Activated CD8-positive, alpha-beta memory T cell treated with anti-CD3 and anti-CD28 coated beads, Interleukin-2, amount 50 U/mL, for 48 hours (primary cell): Measurements from ENCODE around the gene ALG14.
"Not testable (repeated sequence)": the region's sequence is repeated elsewhere in the genome, so short reads cannot be mapped to it uniquely, and the experiment has no call there.

Experiments used
- DNase-seq: peaks from one replicate; pipeline ENCODE4 v3.0.0-alpha.2; 2020

ALG14 gene

GRCh38 chr1:95086949-95087533, 14.3 kb upstream of the ALG14 start:
- no peak for DNase-seq

- DNase-seq, result no peak
These were observed 12.6 kb upstream of the ALG14 start for GRCh38 chr1:95085376-95085775.

- DNase-seq, result no peak
These were observed 11.8 kb upstream of the ALG14 start for GRCh38 chr1:95084317-95085176.

- no peak for DNase-seq
These were observed 8.1 kb upstream of the ALG14 start for GRCh38 chr1:95080879-95081278.

GRCh38 chr1:95080446-95080845, 7.7 kb upstream of the ALG14 start:
- no peak for DNase-seq

GRCh38 chr1:95076034-95076433, 3.3 kb upstream of the ALG14 start:
- no peak for DNase-seq

GRCh38 chr1:95073446-95073845, 695 bp upstream of the ALG14 start:
- DNase-seq, result no peak

GRCh38 chr1:95072117-95072516, 634 bp downstream of the ALG14 start:
- DNase-seq, result no peak

- no peak for DNase-seq
These were observed 1.2 kb downstream of the ALG14 start for GRCh38 chr1:95071539-95071938.

- no peak for DNase-seq
These were observed 3.0 kb downstream of the ALG14 start for GRCh38 chr1:95069710-95070093.

- no peak for DNase-seq
These were observed 3.6 kb downstream of the ALG14 start for GRCh38 chr1:95068956-95069709.

GRCh38 chr1:95067568-95067967, 5.2 kb downstream of the ALG14 start:
- no peak for DNase-seq

GRCh38 chr1:95067062-95067461, 5.7 kb downstream of the ALG14 start:
- no peak for DNase-seq

- no peak for DNase-seq
These were observed 11.2 kb downstream of the ALG14 start for GRCh38 chr1:95061445-95062006.

- no peak for DNase-seq
These were observed 13.8 kb downstream of the ALG14 start for GRCh38 chr1:95058974-95059373.

- no peak for DNase-seq
These were observed 15.4 kb downstream of the ALG14 start for GRCh38 chr1:95057351-95057750.

GRCh38 chr1:95049935-95050334, 22.8 kb downstream of the ALG14 start:
- no peak for DNase-seq

GRCh38 chr1:95048317-95048716, 24.4 kb downstream of the ALG14 start:
- DNase-seq, result no peak

- not testable (repeated sequence) for DNase-seq
These were observed 25.1 kb downstream of the ALG14 start for GRCh38 chr1:95047624-95048023.

GRCh38 chr1:95046359-95046758, 26.4 kb downstream of the ALG14 start:
- DNase-seq, result no peak

GRCh38 chr1:95043141-95043980, 29.4 kb downstream of the ALG14 start:
- peak; percentile 85 for DNase-seq

- DNase-seq, result no peak
These were observed 30.5 kb downstream of the ALG14 start for GRCh38 chr1:95042286-95042685.
